Limb (tissue), 2 donors: Measurements from ENCODE around the gene PHF19.

Source experiments
- DNase-seq, 2 donors: peaks; one replicate each; pipeline ENCODE4 v3.0.0-alpha.2; 2016; ENCODE audit errors: extremely low spot score in 2 of 2

PHF19 gene

GRCh38 chr9:120807607-120808379, 69.2 kb downstream of the PHF19 start:
- no peak for DNase-seq
